A549 (cell line): ENCODE measurements around the gene PPP3CB. TPM values are rescaled to one million over a fixed set of nuclear protein-coding genes. Genes with fewer than 3 reads are reported as not detected.

Source experiments
- ATAC-seq, 2 experiments: fragments of 200-7000 bp in 1 of 2; fragments of >200 bp in 1 of 2; cut with Nextera tagmentation in 1 of 2; cut with Tn5 transposase in 1 of 2; 3 replicates each; pipeline versions ENCODE4 v1.8.0 to v1.9.1; 2018 to 2020; ENCODE audit warnings: mild to moderate bottlenecking in 1 of 2, moderate library complexity in 1 of 2
- CTCF ChIA-PET: fragments of 300-600 bp; sonication (Branson Sonifier 250); formaldehyde crosslinking; extraction: SDS; loops from one replicate; lab custom pipeline; 2021; ENCODE audit warnings: antibody characterized with exemption, inconsistent platforms; lab: Yijun Ruan, JAX
- POLR2A ChIA-PET: fragments of 350-600 bp; formaldehyde crosslinking; extraction: SDS; loops from one replicate; lab custom pipeline; 2021; ENCODE audit warnings: antibody characterized with exemption, inconsistent platforms; lab: Yijun Ruan, JAX
- DNase-seq, 2 experiments: peaks; one replicate each; pipeline versions ENCODE4 v3.0.0 to v3.0.0-alpha.2; 2011 to 2016; ENCODE audit warnings: low read depth in 1 of 2, low spot score in 1 of 2
- FAIRE-seq: peaks from 2 replicates; lab custom pipeline; 2011; peaks lifted over from hg19 to GRCh38; lab: Jason Lieb, UNC
- H3K27ac ChIP-seq, 2 experiments: fragments of >200 bp; sonication (Bioruptor Twin); formaldehyde crosslinking; 3 replicates each; pipeline ENCODE4 v1.5.1; 2016 to 2017
- H3K4me1 ChIP-seq: fragments of >200 bp; sonication (Bioruptor Twin); formaldehyde crosslinking; 3 replicates; pipeline ENCODE4 v1.6.1; 2016
- H3K4me2 ChIP-seq: fragments of >200 bp; sonication (Bioruptor Twin); formaldehyde crosslinking; 3 replicates; pipeline ENCODE4 v1.6.1; 2016
- H3K4me3 ChIP-seq: fragments of >200 bp; sonication (Bioruptor Twin); formaldehyde crosslinking; 3 replicates; pipeline ENCODE4 v1.5.1; 2016
- H3K9me3 ChIP-seq: fragments of >200 bp; sonication (Bioruptor Twin); formaldehyde crosslinking; 3 replicates; pipeline ENCODE4 v1.6.1; 2016
- BHLHE40 ChIP-seq: IDR thresholded peaks from 2 replicates; pipeline ENCODE4 v1.6.1; 2012; ENCODE audit warnings: low read depth, low read length, inconsistent platforms
- CBX8 ChIP-seq: fragments of 200-600 bp; sonication (generic); IDR thresholded peaks from 2 replicates; pipeline ENCODE4 v1.6.1; 2016
- CEBPB ChIP-seq, 2 experiments: fragments of >200 bp in 1 of 2; sonication (Bioruptor Twin) in 1 of 2; formaldehyde crosslinking in 1 of 2; IDR thresholded peaks; 2 replicates each; pipeline ENCODE4 v1.6.1; 2012 to 2016
- CHD2 ChIP-seq: fragments of 150-350 bp; IDR thresholded peaks from 2 replicates; pipeline ENCODE4 v1.6.1; 2014; ENCODE audit warnings: low read length; ENCODE audit not compliant: partially characterized antibody
- FOSB ChIP-seq: fragments of 250-450 bp; sonication (Bioruptor Pico); IDR thresholded peaks from 2 replicates; pipeline ENCODE4 v1.5.0; 2020; ENCODE audit warnings: mild to moderate bottlenecking, moderate library complexity
- FOXS1 ChIP-seq: fragments of 250-450 bp; sonication (Bioruptor Pico); IDR thresholded peaks from 2 replicates; pipeline ENCODE4 v1.5.0; 2020; ENCODE audit warnings: mild to moderate bottlenecking, moderate library complexity
- GATA3 ChIP-seq: IDR thresholded peaks from 2 replicates; pipeline ENCODE4 v1.6.1; 2012; ENCODE audit warnings: borderline replicate concordance
- HOXB13 ChIP-seq: fragments of 250-450 bp; sonication (Bioruptor Pico); IDR thresholded peaks from 2 replicates; pipeline ENCODE4 v1.5.0; 2020; ENCODE audit warnings: low read depth, mild to moderate bottlenecking, moderate library complexity
- HOXB5 ChIP-seq: fragments of 250-450 bp; sonication (Bioruptor Pico); IDR thresholded peaks from 2 replicates; pipeline ENCODE4 v1.5.0; 2020; ENCODE audit warnings: mild to moderate bottlenecking, moderate library complexity
- JUNB ChIP-seq: fragments of >200 bp; sonication (Bioruptor Twin); formaldehyde crosslinking; IDR thresholded peaks from 2 replicates; pipeline ENCODE4 v1.6.1; 2016
- KDM1A ChIP-seq: fragments of 200-600 bp; sonication (generic); IDR thresholded peaks from 2 replicates; pipeline ENCODE4 v1.6.1; 2016; ENCODE audit warnings: low read depth, mild to moderate bottlenecking
- MAZ ChIP-seq: fragments of 150-350 bp; IDR thresholded peaks from 2 replicates; pipeline ENCODE4 v1.6.1; 2014; ENCODE audit warnings: antibody characterized with exemption, low read depth, low read length, borderline replicate concordance
- MYC ChIP-seq: IDR thresholded peaks from 2 replicates; pipeline ENCODE4 v1.6.1; 2012; ENCODE audit warnings: mild to moderate bottlenecking, inconsistent platforms, low read length, improper control_type of control experiment, borderline replicate concordance
- NFE2L2 ChIP-seq: fragments of 150-350 bp; conservative IDR thresholded peaks from 2 replicates; pipeline ENCODE4 v1.6.1; 2014; ENCODE audit warnings: low read length
- PHF8 ChIP-seq: fragments of 200-600 bp; sonication (generic); IDR thresholded peaks from 2 replicates; pipeline ENCODE4 v1.6.1; 2016; ENCODE audit warnings: low read depth, mild to moderate bottlenecking, antibody characterized with exemption, moderate library complexity, borderline replicate concordance
- POLR2A ChIP-seq: IDR thresholded peaks from 2 replicates; pipeline ENCODE4 v1.6.1; 2012; ENCODE audit warnings: mild to moderate bottlenecking, low read length
- TP53 ChIP-seq: fragments of 250-450 bp; sonication (Bioruptor Pico); IDR thresholded peaks from 2 replicates; pipeline ENCODE4 v1.5.0; 2021; ENCODE audit warnings: mild to moderate bottlenecking, moderate library complexity
- ZC3H11A ChIP-seq: fragments of 450-650 bp; IDR thresholded peaks from 2 replicates; pipeline ENCODE4 v1.6.1; 2014; ENCODE audit warnings: antibody characterized with exemption, mild to moderate bottlenecking
- ZFP36 ChIP-seq: fragments of 450-650 bp; IDR thresholded peaks from 2 replicates; pipeline ENCODE4 v1.6.1; 2014; ENCODE audit warnings: borderline replicate concordance; ENCODE audit not compliant: partially characterized antibody
- ZNF302 ChIP-seq: fragments of 250-450 bp; sonication (Bioruptor Pico); IDR thresholded peaks from 2 replicates; pipeline ENCODE4 v1.9.0; 2021; ENCODE audit warnings: inconsistent platforms, mild to moderate bottlenecking, moderate library complexity
- WGBS: methylation state at CpG from one replicate; pipeline ENCODE4 v1.1.6; 2017; ENCODE audit errors: missing lambda C conversion rate; 5-methylcytosine and 5-hydroxymethylcytosine counted together
- polyA plus RNA-seq, 4 experiments: library from polyadenylated mRNA; depleted of rRNA in 3 of 4; stranded (reverse); fragments of >200 nt; fragmentation: RNase III in 1 of 4; extraction: RNeasy Plus Mini Kit Qiagen cat#74134 plus additional on column Dnase treatment in 1 of 4; gene quantifications; 2 replicates in 3 of 4; 3 replicates in 1 of 4; pipeline ENCODE4 v1.2.3, GENCODE V29; 2011 to 2017
- TF ChIP-seq, protein P1 (sequence below): fragments of >200 bp; sonication (Bioruptor Twin); formaldehyde crosslinking; IDR thresholded peaks from 3 replicates; pipeline ENCODE4 v1.5.1; 2016
- TF ChIP-seq, protein P2 (sequence below): fragments of 250-450 bp; sonication (Bioruptor Pico); IDR thresholded peaks from 2 replicates; pipeline ENCODE4 v1.5.0; 2020; ENCODE audit warnings: low read depth, mild to moderate bottlenecking, moderate library complexity
- TF ChIP-seq, protein P3 (sequence below): IDR thresholded peaks from 2 replicates; pipeline ENCODE4 v1.6.1; 2012
- TF ChIP-seq, protein P4 (sequence below): fragments of 450-650 bp; IDR thresholded peaks from 2 replicates; pipeline ENCODE4 v1.6.1; 2014; ENCODE audit warnings: antibody characterized with exemption

The PPP3CB gene
- polyA plus RNA-seq, 2 of the 4 experiments (the other 2 are of a cell fraction) = 20.8 to 25.4 TPM

DNA sequence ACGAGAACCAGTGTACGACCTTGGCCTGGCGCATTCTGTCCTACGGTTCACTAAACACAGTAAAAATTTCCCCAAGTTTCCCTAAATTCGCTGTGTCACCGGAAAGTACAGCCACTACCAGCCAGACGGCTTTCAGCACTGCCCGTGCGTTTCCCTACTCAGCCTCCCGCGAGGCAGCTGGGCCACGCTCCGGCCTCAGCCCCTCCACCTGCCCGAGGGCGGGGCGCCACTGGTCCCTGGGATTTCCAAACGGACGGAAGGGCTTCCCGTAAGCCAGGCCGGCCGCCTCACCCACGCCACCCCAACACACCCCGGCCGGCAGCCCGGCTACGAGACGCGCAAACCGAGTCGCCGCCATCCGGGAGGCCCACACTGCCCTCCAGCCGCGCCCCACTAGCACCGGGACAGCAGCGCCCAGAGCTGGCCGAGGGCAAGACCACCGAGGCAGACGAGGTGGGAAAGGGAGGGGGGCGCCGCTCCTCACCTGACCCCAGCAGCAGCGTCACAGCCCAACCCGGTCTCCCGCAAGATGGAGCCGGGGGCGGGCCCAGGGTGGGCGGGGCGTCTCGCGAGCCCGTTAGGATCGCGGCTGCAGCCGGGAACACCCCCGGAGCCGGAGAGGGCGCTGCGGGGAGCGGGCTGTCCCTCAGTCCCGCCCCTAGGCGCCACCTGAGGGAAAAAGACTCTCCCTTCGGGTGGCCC, 82.1 kb downstream of the PPP3CB start, which contains the start of gene ANXA7 (continued):
- TF ChIP-seq, protein P1, sequence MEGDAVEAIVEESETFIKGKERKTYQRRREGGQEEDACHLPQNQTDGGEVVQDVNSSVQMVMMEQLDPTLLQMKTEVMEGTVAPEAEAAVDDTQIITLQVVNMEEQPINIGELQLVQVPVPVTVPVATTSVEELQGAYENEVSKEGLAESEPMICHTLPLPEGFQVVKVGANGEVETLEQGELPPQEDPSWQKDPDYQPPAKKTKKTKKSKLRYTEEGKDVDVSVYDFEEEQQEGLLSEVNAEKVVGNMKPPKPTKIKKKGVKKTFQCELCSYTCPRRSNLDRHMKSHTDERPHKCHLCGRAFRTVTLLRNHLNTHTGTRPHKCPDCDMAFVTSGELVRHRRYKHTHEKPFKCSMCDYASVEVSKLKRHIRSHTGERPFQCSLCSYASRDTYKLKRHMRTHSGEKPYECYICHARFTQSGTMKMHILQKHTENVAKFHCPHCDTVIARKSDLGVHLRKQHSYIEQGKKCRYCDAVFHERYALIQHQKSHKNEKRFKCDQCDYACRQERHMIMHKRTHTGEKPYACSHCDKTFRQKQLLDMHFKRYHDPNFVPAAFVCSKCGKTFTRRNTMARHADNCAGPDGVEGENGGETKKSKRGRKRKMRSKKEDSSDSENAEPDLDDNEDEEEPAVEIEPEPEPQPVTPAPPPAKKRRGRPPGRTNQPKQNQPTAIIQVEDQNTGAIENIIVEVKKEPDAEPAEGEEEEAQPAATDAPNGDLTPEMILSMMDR = peak; percentile 24; the same call in 1 of the 3 replicates
- TF ChIP-seq CHD2 = peak; percentile 83
- no peak for TF ChIP-seq ZNF302 (CRISPR knock-in tag)
- peak; percentile 92 for TF ChIP-seq PHF8
- no peak for TF ChIP-seq JUNB
- TF ChIP-seq, protein P2, sequence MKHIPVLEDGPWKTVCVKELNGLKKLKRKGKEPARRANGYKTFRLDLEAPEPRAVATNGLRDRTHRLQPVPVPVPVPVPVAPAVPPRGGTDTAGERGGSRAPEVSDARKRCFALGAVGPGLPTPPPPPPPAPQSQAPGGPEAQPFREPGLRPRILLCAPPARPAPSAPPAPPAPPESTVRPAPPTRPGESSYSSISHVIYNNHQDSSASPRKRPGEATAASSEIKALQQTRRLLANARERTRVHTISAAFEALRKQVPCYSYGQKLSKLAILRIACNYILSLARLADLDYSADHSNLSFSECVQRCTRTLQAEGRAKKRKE (CRISPR knock-in tag) = no peak
- TF ChIP-seq NFE2L2 = 0 out of 2 replicates have a peak, but pooled peaks have one; percentile 32
- no peak for TF ChIP-seq MAZ
- 0 out of 2 replicates have a peak, but pooled peaks have one; percentile 15 for TF ChIP-seq GATA3
- TF ChIP-seq, protein P3, sequence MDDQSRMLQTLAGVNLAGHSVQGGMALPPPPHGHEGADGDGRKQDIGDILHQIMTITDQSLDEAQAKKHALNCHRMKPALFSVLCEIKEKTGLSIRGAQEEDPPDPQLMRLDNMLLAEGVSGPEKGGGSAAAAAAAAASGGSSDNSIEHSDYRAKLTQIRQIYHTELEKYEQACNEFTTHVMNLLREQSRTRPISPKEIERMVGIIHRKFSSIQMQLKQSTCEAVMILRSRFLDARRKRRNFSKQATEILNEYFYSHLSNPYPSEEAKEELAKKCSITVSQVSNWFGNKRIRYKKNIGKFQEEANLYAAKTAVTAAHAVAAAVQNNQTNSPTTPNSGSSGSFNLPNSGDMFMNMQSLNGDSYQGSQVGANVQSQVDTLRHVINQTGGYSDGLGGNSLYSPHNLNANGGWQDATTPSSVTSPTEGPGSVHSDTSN = no peak

DNA sequence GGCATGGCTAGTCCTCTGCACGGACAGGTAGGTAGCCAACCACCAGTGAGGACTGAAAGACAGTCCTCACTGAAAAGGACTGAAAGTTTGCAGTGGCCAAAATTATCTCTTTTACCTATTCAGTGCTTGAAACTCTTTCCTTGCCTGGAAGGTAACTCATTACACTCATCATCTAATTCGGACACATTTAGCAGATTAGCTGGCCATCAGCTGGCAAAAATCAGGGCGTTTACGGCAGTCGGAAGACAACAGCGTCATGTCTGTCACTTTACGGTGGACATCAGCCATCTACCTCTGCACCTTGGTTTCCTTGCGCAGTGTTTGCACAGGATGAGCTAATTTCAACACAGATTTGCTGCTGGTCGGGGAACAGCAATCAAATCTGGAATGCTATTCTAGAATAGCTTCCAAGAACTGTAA, 82.7 kb downstream of the PPP3CB start:
- ATAC-seq = peak; percentile 65 to 66
- Histone ChIP-seq H3K9me3 (no peaks in the 10 kb centered on the region), H3K4me2 (peak overlapping the region; percentile 82), H3K27ac (peak overlapping the region; percentile 88 to 98), H3K4me1 (peaks cover 30% of the 10 kb centered on the region; the same call in 2 of the 3 replicates), H3K4me3 (peak overlapping the region; percentile 76)
- DNase-seq = peak; percentile 62 to 80
- 2% methylated on average over 9 of the region's 9 CpGs for WGBS
- TF ChIP-seq TP53 (0 out of 2 replicates have a peak, but pooled peaks have one; percentile 19), HOXB13 (CRISPR knock-in tag) (no peak)
- CTCF ChIA-PET = interaction anchor here (0.9 to 3.2 kb wide), 3 partner anchors 11 to 150 kb away, joined by 3 to 11 read pairs (median 4); no protein-coding TSS in a partner anchor
- POLR2A ChIA-PET = interaction anchor here (0.7 to 2.2 kb wide), 8 partner anchors 44 to 194 kb away, joined by 3 to 15 read pairs (median 7); partner anchors contain the start of genes CFAP70, DNAJC9 and PPP3CB
- FAIRE-seq = no peak

DNA sequence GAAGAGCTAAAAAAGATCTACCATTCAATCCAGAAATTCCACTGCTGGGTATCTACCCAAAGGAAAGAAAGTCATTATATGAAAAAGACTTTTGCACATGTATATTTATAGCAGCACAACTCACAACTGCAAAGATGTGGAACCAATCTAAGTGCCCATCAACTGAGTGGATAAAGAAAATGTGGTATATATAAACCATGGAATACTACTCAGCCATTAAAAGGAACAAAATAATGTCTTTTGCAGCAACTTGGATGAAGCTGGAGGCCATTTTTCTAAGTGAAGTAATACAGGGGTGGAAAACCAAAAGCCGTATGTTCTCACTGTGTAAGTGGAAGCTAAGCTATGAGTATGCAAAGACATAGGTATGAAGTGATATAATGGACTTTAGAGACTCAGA, 84.9 kb downstream of the PPP3CB start:
- no peak for FAIRE-seq
- no peak for DNase-seq
- TF ChIP-seq POLR2A (no peak), ZFP36 (no peak), BHLHE40 (no peak), ZC3H11A (no peak), FOSB (CRISPR knock-in tag) (no peak), CEBPB (IDR thresholded peaks at IDR 0.05) (no peak), CBX8 (no peak), HOXB5 (no peak), MYC (no peak), TP53 (no peak), KDM1A (no peak), PHF8 (no peak), FOXS1 (CRISPR knock-in tag) (no peak)
- TF ChIP-seq, protein P4, sequence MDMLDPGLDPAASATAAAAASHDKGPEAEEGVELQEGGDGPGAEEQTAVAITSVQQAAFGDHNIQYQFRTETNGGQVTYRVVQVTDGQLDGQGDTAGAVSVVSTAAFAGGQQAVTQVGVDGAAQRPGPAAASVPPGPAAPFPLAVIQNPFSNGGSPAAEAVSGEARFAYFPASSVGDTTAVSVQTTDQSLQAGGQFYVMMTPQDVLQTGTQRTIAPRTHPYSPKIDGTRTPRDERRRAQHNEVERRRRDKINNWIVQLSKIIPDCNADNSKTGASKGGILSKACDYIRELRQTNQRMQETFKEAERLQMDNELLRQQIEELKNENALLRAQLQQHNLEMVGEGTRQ = no peak
- no peaks in the 10 kb centered on the region for H3K9me3 ChIP-seq
- H3K4me1 ChIP-seq = peaks cover 35% of the 10 kb centered on the region; the same call in 2 of the 3 replicates
- no peak overlapping the region for H3K4me3 ChIP-seq
- no peak overlapping the region for H3K4me2 ChIP-seq
- 90% methylated on average over 1 of the region's 1 CpG for WGBS
- no peak for ATAC-seq
- H3K27ac ChIP-seq = no peak overlapping the region
- ChIA-PET POLR2A (no interaction called here), CTCF (interaction anchor here (1.7 to 3.2 kb wide), 2 partner anchors 9 to 148 kb away, joined by 4 to 11 read pairs; no protein-coding TSS in a partner anchor)
